SKM-1 treated with dmso at 0.1 percent for 144 hours (cell line): ENCODE data around the gene RIPOR2.
A peak's percentile ranks its signal among the peaks of the same experiment; 100 is the strongest.
"Not testable (repeated sequence)": the region's sequence is repeated elsewhere in the genome, so short reads cannot be mapped to it uniquely, and the experiment has no call there.

Source experiments
- DNase-seq: peaks from one replicate; lab custom pipeline; 2025; ENCODE audit not compliant: unreplicated experiment; lab: John Stamatoyannopoulos, UW

Gene RIPOR2

GRCh38 chr6:24766680-24767462, 168.9 kb downstream of the RIPOR2 start:
- peak; percentile 18 for DNase-seq

- not testable (repeated sequence) for DNase-seq
These were observed 169.8 kb downstream of the RIPOR2 start for GRCh38 chr6:24765968-24766367.

- DNase-seq: not testable (repeated sequence)
These were observed 170.6 kb downstream of the RIPOR2 start for GRCh38 chr6:24764833-24765828.

- DNase-seq: no peak
These were observed 172.2 kb downstream of the RIPOR2 start for GRCh38 chr6:24763578-24763977.

GRCh38 chr6:24761851-24762250, 173.9 kb downstream of the RIPOR2 start:
- DNase-seq: no peak

GRCh38 chr6:24761193-24761835, 174.4 kb downstream of the RIPOR2 start:
- no peak for DNase-seq

GRCh38 chr6:24760210-24760609, 175.6 kb downstream of the RIPOR2 start:
- DNase-seq: no peak

GRCh38 chr6:24759718-24760117, 176.0 kb downstream of the RIPOR2 start:
- DNase-seq: no peak

GRCh38 chr6:24757611-24758010, 178.1 kb downstream of the RIPOR2 start:
- no peak for DNase-seq

GRCh38 chr6:24755279-24755678, 180.5 kb downstream of the RIPOR2 start:
- no peak for DNase-seq

- not testable (repeated sequence) for DNase-seq
These were observed 181.4 kb downstream of the RIPOR2 start for GRCh38 chr6:24754378-24754777.
